HCT116 (cell line): Measurements from ENCODE around the gene IFI35.

ENCODE experiments used
- ATF3 ChIP-seq: IDR thresholded peaks from 2 replicates; pipeline ENCODE4 v1.6.1; 2012
- CEBPB ChIP-seq: IDR thresholded peaks from 2 replicates; pipeline ENCODE4 v1.6.1; 2012; ENCODE audit warnings: low read depth
- CTCF ChIP-seq, 3 experiments: fragments of 200-600 bp in 1 of 3; sonication (generic) in 1 of 3; IDR thresholded peaks in 2 of 3; conservative IDR thresholded peaks in 1 of 3; 2 replicates each; pipeline ENCODE4 v1.5.1; 2012 to 2017; ENCODE audit warnings: low read depth in 2 of 3, low read length in 2 of 3, antibody characterized with exemption in 1 of 3, borderline replicate concordance in 1 of 3, control low read depth in 1 of 3, mild to moderate bottlenecking in 1 of 3, mixed read lengths in 1 of 3, mixed run types in 1 of 3, moderate library complexity in 1 of 3; ENCODE audit not compliant: insufficient read depth in 1 of 3
- EZH2 ChIP-seq: fragments of 200-600 bp; sonication (generic); IDR thresholded peaks from 2 replicates; pipeline ENCODE4 v1.6.1; 2017; ENCODE audit warnings: antibody characterized with exemption, mixed run types
- POLR2A ChIP-seq: IDR thresholded peaks from 2 replicates; pipeline ENCODE4 v1.7.0; 2011; ENCODE audit warnings: borderline replicate concordance; ENCODE audit not compliant: insufficient read depth, insufficient read length; ENCODE audit errors: extremely low read depth
- SP1 ChIP-seq: IDR thresholded peaks from 2 replicates; pipeline ENCODE4 v1.6.1; 2012; ENCODE audit warnings: low read depth
- YY1 ChIP-seq: IDR thresholded peaks from 2 replicates; pipeline ENCODE4 v1.6.1; 2011; ENCODE audit warnings: low read length, low read depth, moderate library complexity, mild to moderate bottlenecking; ENCODE audit not compliant: insufficient replicate concordance; ENCODE audit errors: extremely low read depth

- TF ChIP-seq CTCF (IDR thresholded peaks at IDR 0.05 in 2 of 3, conservative IDR thresholded peaks at IDR 0.05 in 1 of 3; ENCODE audit: borderline replicate concordance in 1 of 3, insufficient read depth in 1 of 3, low read depth in 2 of 3, low read length in 2 of 3) = no peak
- TF ChIP-seq CEBPB = no peak
- TF ChIP-seq EZH2 = no peak
- no peak for TF ChIP-seq SP1
- TF ChIP-seq YY1 = no peak
- no peak for TF ChIP-seq POLR2A
- no peak for TF ChIP-seq ATF3
Measured at GRCh38 chr17:43051969-43052368, 45.4 kb downstream of the IFI35 start.
